ENCODE data around the gene LMX1B.

GRCh38 chr9:126625329-126626126, 11.8 kb downstream of the LMX1B start:
- TF ChIP-seq MYC (IDR thresholded peaks at IDR 0.05; ENCODE audit: low read depth, low read length) (no peak), CTCF (IDR thresholded peaks at IDR 0.05; ENCODE audit: low read depth, low read length) (no peak)
